PC-3 (cell line): ENCODE measurements around the gene AGBL5. TPM values are rescaled to one million over a fixed set of nuclear protein-coding genes. Genes with fewer than 3 reads are reported as not detected.

Source experiments
- ATAC-seq: fragments of 200-7000 bp; cut with Tn5 transposase; 2 replicates; pipeline ENCODE4 v1.9.1; 2020; ENCODE audit warnings: mild to moderate bottlenecking, moderate library complexity
- BruUV-seq: library from RNA; stranded (reverse); fragments of 400-500 nt; replicated peaks from 2 replicates; lab custom pipeline; 2021; lab: Mats Ljungman, UMichigan
- CTCF ChIA-PET: fragments of 300-600 bp; sonication (Branson Sonifier 250); formaldehyde crosslinking; loops from one replicate; lab custom pipeline; 2022; ENCODE audit warnings: antibody characterized with exemption; lab: Charles Lee
- POLR2A ChIA-PET: fragments of 300-600 bp; sonication (Branson Sonifier 250); formaldehyde crosslinking; loops from one replicate; lab custom pipeline; 2022; ENCODE audit warnings: antibody characterized with exemption; ENCODE audit not compliant: unreplicated experiment; lab: Charles Lee
- DNase-seq: peaks from one replicate; pipeline ENCODE4 v3.0.0-alpha.2; 2015
- H2AFZ ChIP-seq: fragments of 300-600 bp; sonication (generic); 2 replicates; pipeline ENCODE4 v1.6.0; 2016; ENCODE audit warnings: antibody characterized with exemption, low read length
- H3F3A ChIP-seq: fragments of 300-600 bp; sonication (generic); one replicate; pipeline ENCODE4 v1.6.0; 2017; ENCODE audit warnings: antibody characterized with exemption, low read length, control low read depth, mild to moderate bottlenecking; ENCODE audit not compliant: unreplicated experiment
- H3K27ac ChIP-seq: fragments of 300-600 bp; sonication (generic); 2 replicates; pipeline ENCODE4 v1.5.1; 2016; ENCODE audit warnings: mild to moderate bottlenecking, low read length
- H3K27me3 ChIP-seq: fragments of 300-600 bp; sonication (generic); 2 replicates; pipeline ENCODE4 v1.6.1; 2016; ENCODE audit warnings: low read length, mixed read lengths
- H3K36me3 ChIP-seq: fragments of 300-600 bp; sonication (generic); 2 replicates; pipeline ENCODE4 v1.6.1; 2016; ENCODE audit warnings: low read depth, mixed run types, low read length, mixed read lengths
- H3K4me1 ChIP-seq: fragments of 300-600 bp; sonication (generic); 2 replicates; pipeline ENCODE4 v1.5.1; 2016; ENCODE audit warnings: low read length; ENCODE audit not compliant: insufficient read depth
- H3K4me2 ChIP-seq: fragments of 300-600 bp; sonication (generic); 2 replicates; pipeline ENCODE4 v1.6.0; 2016; ENCODE audit warnings: low read length
- H3K4me3 ChIP-seq: fragments of 300-600 bp; sonication (generic); 2 replicates; pipeline ENCODE4 v1.5.1; 2016; ENCODE audit warnings: mild to moderate bottlenecking, low read length, mixed read lengths
- H3K79me2 ChIP-seq: fragments of 300-600 bp; sonication (generic); 2 replicates; pipeline ENCODE4 v1.6.1; 2017; ENCODE audit warnings: low read length, mixed read lengths
- H3K9ac ChIP-seq: fragments of 300-600 bp; sonication (generic); 2 replicates; pipeline ENCODE4 v1.6.0; 2016; ENCODE audit warnings: mild to moderate bottlenecking, low read length
- H3K9me2 ChIP-seq: fragments of 300-600 bp; sonication (generic); replicated peaks from 2 replicates; pipeline ENCODE4 v1.6.1; 2016; ENCODE audit warnings: mixed run types, low read length, mixed read lengths
- H3K9me3 ChIP-seq: fragments of 300-600 bp; sonication (generic); 2 replicates; pipeline ENCODE4 v1.6.1; 2016; ENCODE audit warnings: low read length, mixed read lengths
- H4K20me1 ChIP-seq: fragments of 300-600 bp; sonication (generic); 2 replicates; pipeline ENCODE4 v1.6.1; 2016; ENCODE audit warnings: low read length, mixed read lengths
- EZH2 ChIP-seq: fragments of 300-600 bp; sonication (generic); IDR thresholded peaks from one replicate; pipeline ENCODE4 v1.6.1; 2017; ENCODE audit warnings: antibody characterized with exemption, mild to moderate bottlenecking, low read length; ENCODE audit not compliant: unreplicated experiment
- EZH2phosphoT487 ChIP-seq: fragments of 300-600 bp; sonication (generic); IDR thresholded peaks from 2 replicates; pipeline ENCODE4 v1.6.1; 2018; ENCODE audit warnings: mild to moderate bottlenecking, antibody characterized with exemption, low read length, borderline replicate concordance
- intact Hi-C: fragments of 100-400 bp; cut with micrococcal nuclease; formaldehyde crosslinking; loops from 2 replicates; pipeline ENCODE4 v1.9.0; 2023
- total RNA-seq: library from RNA; depleted of rRNA; stranded (reverse); fragments of >200 nt; gene quantifications from 2 replicates; pipeline ENCODE4 v1.2.3, GENCODE V29; 2014
- TF ChIP-seq, protein P1 (sequence below): fragments of 300-600 bp; sonication (generic); conservative IDR thresholded peaks from 2 replicates; pipeline ENCODE4 v1.5.1; 2017; ENCODE audit warnings: antibody characterized with exemption, low read depth, mild to moderate bottlenecking, low read length

Gene AGBL5
- total RNA-seq, 1 experiment from 2014 or later, result 14.1 TPM

DNA sequence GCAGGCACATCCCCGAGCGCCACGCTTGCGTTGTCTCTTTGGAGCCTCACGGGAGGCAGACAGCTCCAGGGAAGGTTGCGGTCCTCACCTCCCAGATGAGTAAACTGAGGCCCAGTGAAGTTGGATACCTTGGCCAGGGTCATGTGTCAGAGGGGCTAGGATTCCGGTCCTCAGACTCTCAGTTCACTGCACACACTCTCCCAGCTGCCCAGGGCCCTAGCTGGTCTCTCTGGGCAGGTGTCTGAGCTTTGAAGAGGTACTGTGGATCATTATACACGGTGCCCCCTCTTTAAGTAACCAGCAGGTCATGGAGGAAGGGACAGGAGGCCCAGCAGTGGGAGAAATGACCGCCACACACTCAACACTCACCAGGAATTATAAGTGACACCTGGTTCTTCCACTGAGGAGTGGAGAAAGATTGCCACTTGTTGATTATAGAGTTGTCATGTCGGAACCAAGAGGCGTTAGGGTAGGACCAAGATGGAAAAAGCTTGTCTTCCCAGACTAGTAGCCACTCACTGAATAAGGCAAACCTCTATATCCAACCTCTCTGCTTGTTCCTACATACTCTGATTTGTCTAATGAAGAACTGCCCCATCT is 18.1 kb upstream of the AGBL5 start:
- CTCF ChIA-PET, result no interaction called here
- intact Hi-C loops, result loop anchor here (2.0 kb wide), 1 partner anchor 17 kb away; the partner anchor contains the start of gene AGBL5
- BruUV-seq, result TSS peak; percentile 60

DNA sequence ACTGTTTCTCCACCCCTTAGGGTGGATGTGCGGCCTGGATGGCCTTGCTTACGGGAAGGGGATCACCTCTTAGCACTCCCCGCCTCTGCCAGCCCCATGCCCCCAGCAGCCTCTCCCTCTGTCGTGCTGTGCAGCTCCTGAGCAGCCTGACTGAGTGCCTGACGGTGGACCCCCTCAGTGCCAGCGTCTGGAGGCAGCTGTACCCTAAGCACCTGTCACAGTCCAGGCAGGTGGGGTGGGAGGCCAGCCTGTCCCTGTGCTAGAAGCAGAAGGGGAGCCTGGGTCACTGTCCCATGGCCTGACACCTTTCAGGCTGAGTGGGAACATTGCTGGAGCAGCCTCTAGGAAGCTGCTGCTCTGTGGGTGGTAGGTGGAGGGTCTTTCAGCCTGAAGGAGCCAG is 13.5 kb upstream of the AGBL5 start:
- CTCF ChIA-PET, result no interaction called here
- H3K27me3 ChIP-seq, result no peaks in the 10 kb centered on the region
- H3K4me1 ChIP-seq, result peaks cover 8% of the 10 kb centered on the region
- no peaks in the 10 kb centered on the region for H3F3A ChIP-seq
- H3K9ac ChIP-seq, result no peak overlapping the region
- no peak overlapping the region for H2AFZ ChIP-seq
- no peak for ATAC-seq
- no peaks in the 10 kb centered on the region for H3K9me2 ChIP-seq
- TF ChIP-seq EZH2phosphoT487, result no peak
- no peak for TF ChIP-seq EZH2
- TF ChIP-seq, protein P1, sequence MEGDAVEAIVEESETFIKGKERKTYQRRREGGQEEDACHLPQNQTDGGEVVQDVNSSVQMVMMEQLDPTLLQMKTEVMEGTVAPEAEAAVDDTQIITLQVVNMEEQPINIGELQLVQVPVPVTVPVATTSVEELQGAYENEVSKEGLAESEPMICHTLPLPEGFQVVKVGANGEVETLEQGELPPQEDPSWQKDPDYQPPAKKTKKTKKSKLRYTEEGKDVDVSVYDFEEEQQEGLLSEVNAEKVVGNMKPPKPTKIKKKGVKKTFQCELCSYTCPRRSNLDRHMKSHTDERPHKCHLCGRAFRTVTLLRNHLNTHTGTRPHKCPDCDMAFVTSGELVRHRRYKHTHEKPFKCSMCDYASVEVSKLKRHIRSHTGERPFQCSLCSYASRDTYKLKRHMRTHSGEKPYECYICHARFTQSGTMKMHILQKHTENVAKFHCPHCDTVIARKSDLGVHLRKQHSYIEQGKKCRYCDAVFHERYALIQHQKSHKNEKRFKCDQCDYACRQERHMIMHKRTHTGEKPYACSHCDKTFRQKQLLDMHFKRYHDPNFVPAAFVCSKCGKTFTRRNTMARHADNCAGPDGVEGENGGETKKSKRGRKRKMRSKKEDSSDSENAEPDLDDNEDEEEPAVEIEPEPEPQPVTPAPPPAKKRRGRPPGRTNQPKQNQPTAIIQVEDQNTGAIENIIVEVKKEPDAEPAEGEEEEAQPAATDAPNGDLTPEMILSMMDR, result no peak
- H3K4me2 ChIP-seq, result no peak overlapping the region
- peaks cover 25% of the 10 kb centered on the region for H3K79me2 ChIP-seq
- no peak overlapping the region for H3K4me3 ChIP-seq
- no peaks in the 10 kb centered on the region for H3K9me3 ChIP-seq
- BruUV-seq, result no TSS peak
- H3K36me3 ChIP-seq, result peaks cover 62% of the 10 kb centered on the region
- DNase-seq, result no peak
- intact Hi-C loops, result no loop called here
- POLR2A ChIA-PET, result no interaction called here
- H3K27ac ChIP-seq, result no peak overlapping the region
- no peaks in the 10 kb centered on the region for H4K20me1 ChIP-seq

More for the DNA sequence above, 18.1 kb upstream of the AGBL5 start:
- H3K9me2 ChIP-seq, result no peaks in the 10 kb centered on the region
- no peaks in the 10 kb centered on the region for H3K27me3 ChIP-seq
- POLR2A ChIA-PET, result no interaction called here
- peaks cover 27% of the 10 kb centered on the region for H3K79me2 ChIP-seq
- no peak for TF ChIP-seq EZH2
- peaks cover 8% of the 10 kb centered on the region for H3K4me1 ChIP-seq
- DNase-seq, result no peak
- no peak overlapping the region; the same call in 1 of the 2 replicates for H3K27ac ChIP-seq
- H3K36me3 ChIP-seq, result peaks cover 35% of the 10 kb centered on the region
- peak overlapping the region; percentile 88 for H3K4me2 ChIP-seq
- peak overlapping the region; percentile 97 for H2AFZ ChIP-seq
- H3K9me3 ChIP-seq, result no peaks in the 10 kb centered on the region
- ATAC-seq, result peak; percentile 2; the same call in 1 of the 2 replicates
- no peaks in the 10 kb centered on the region for H3F3A ChIP-seq
- peak overlapping the region; percentile 87 for H3K4me3 ChIP-seq
- peak overlapping the region; percentile 90 for H3K9ac ChIP-seq
- no peaks in the 10 kb centered on the region for H4K20me1 ChIP-seq

DNA sequence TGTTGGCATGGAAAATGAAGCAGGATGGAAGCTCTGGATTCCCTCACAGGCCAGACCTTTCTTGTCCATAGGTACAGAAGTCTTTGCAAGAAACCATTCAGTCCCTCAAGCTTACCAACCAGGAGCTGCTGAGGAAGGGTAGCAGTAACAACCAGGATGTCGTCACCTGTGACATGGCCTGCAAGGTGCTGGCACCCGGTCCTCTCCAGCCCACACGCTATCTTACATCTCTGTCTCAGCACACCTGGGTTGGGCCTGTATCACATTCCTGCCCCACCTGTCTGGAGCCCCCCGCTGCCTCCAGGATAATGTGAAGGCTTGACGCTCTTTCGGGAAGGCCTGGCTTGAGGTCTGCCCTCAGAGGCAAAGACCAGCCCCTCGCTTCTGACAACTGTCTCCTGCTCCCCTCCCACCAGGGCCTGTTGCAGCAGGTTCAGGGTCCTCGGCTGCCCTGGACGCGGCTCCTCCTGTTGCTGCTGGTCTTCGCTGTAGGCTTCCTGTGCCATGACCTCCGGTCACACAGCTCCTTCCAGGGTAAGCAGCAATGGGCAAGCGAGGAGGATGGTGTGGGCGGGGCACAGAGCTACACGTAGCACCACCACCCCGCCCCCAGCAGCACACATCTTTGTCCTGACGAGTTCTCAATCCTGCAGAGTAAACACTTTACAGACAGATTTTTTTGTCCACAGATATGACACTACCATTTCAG is 12.7 kb upstream of the AGBL5 start:
- ATAC-seq (no peak), DNase-seq (no peak)
- Histone ChIP-seq H3K4me2 (no peak overlapping the region), H3K36me3 (peaks cover 62% of the 10 kb centered on the region), H2AFZ (no peak overlapping the region), H4K20me1 (no peaks in the 10 kb centered on the region), H3K4me3 (no peak overlapping the region), H3K27ac (no peak overlapping the region), H3K27me3 (no peaks in the 10 kb centered on the region), H3K9me3 (no peaks in the 10 kb centered on the region), H3K9me2 (no peaks in the 10 kb centered on the region), H3F3A (no peaks in the 10 kb centered on the region), H3K9ac (no peak overlapping the region), H3K79me2 (peaks cover 17% of the 10 kb centered on the region), H3K4me1 (peaks cover 5% of the 10 kb centered on the region)
- POLR2A ChIA-PET, result no interaction called here
- CTCF ChIA-PET, result no interaction called here
- intact Hi-C loops, result no loop called here
- BruUV-seq, result no TSS peak
- TF ChIP-seq, protein P1, result no peak
- TF ChIP-seq EZH2phosphoT487 (no peak), EZH2 (no peak)
